HCT116 (cell line): Measurements from ENCODE around the gene UCKL1. TPM values are rescaled to one million over a fixed set of nuclear protein-coding genes. Genes with fewer than 3 reads are reported as not detected.

Experiments
- ATAC-seq: fragments of 200-7000 bp; cut with Tn5 transposase; 2 replicates; pipeline ENCODE4 v1.9.1; 2020; ENCODE audit warnings: mild to moderate bottlenecking, moderate library complexity
- BruUV-seq: library from RNA; stranded (reverse); fragments of 400-500 nt; replicated peaks from 2 replicates; lab custom pipeline; 2021; lab: Mats Ljungman, UMichigan
- CTCF ChIA-PET: fragments of 300-600 bp; sonication (Branson Sonifier 250); formaldehyde crosslinking; loops from one replicate; lab custom pipeline; 2021; ENCODE audit warnings: antibody characterized with exemption; lab: Charles Lee
- POLR2A ChIA-PET: fragments of 300-600, 350-600 bp; sonication (Branson Sonifier 250); formaldehyde crosslinking; loops from one replicate; lab custom pipeline; 2021; ENCODE audit warnings: antibody characterized with exemption; lab: Charles Lee
- RAD21 ChIA-PET, 2 experiments: fragments of 300-600 bp; sonication (Branson Sonifier 250); formaldehyde crosslinking; loops; one replicate each; lab custom pipeline; 2023; ENCODE audit warnings: low total read pairs in 2 of 2; ENCODE audit not compliant: uncharacterized antibody in 2 of 2, unreplicated experiment in 2 of 2, low non-redundant PET in 1 of 2; lab: Charles Lee
- DNase-seq: peaks from one replicate; pipeline ENCODE4 v3.0.0-alpha.2; 2010; ENCODE audit warnings: low read depth, low spot score
- H2AFZ ChIP-seq: fragments of 200-600 bp; shearing (Covaris generic), sonication (generic); 2 replicates; pipeline ENCODE4 v1.6.1; 2017; ENCODE audit warnings: low read depth, mixed run types, mixed read lengths, antibody characterized with exemption, low read length; ENCODE audit not compliant: poor library complexity, severe bottlenecking
- H3K27ac ChIP-seq: 2 replicates; pipeline ENCODE4 v1.5.1; 2012; ENCODE audit warnings: low read depth, low read length
- H3K27me3 ChIP-seq: fragments of 200-600 bp; sonication (generic); 2 replicates; pipeline ENCODE4 v1.6.1; 2016; ENCODE audit warnings: mixed run types, low read length, mixed read lengths; ENCODE audit not compliant: insufficient read depth
- H3K36me3 ChIP-seq, 2 experiments: fragments of 200-500 bp in 1 of 2; fragments of 200-600 bp in 1 of 2; sonication (Bioruptor generic) in 1 of 2; sonication (generic) in 1 of 2; 2 replicates each; pipeline versions ENCODE4 v1.5.1 to v1.6.1; 2014 to 2016; ENCODE audit warnings: low read length in 2 of 2, inconsistent platforms in 1 of 2, mixed read lengths in 1 of 2, mixed run types in 1 of 2; ENCODE audit not compliant: insufficient read depth in 2 of 2, control insufficient read depth in 1 of 2
- H3K4me1 ChIP-seq, 2 experiments: fragments of 200-600 bp in 1 of 2; sonication (generic) in 1 of 2; 2 replicates each; pipeline versions ENCODE4 v1.5.1 to v1.6.1; 2012 to 2017; ENCODE audit warnings: low read length in 2 of 2, inconsistent platforms in 1 of 2, mild to moderate bottlenecking in 1 of 2, mixed read lengths in 1 of 2, mixed run types in 1 of 2, moderate library complexity in 1 of 2; ENCODE audit not compliant: insufficient read depth in 2 of 2, control insufficient read depth in 1 of 2
- H3K4me2 ChIP-seq: fragments of 200-600 bp; sonication (generic); 2 replicates; pipeline ENCODE4 v1.6.1; 2017; ENCODE audit warnings: mixed run types, low read length, mixed read lengths
- H3K4me3 ChIP-seq, 2 experiments: fragments of 200-600 bp in 1 of 2; sonication (generic) in 1 of 2; replicated peaks in 1 of 2; 2 replicates each; pipeline ENCODE4 v1.5.1; 2011 to 2016; ENCODE audit warnings: low read length in 2 of 2, control low read depth in 1 of 2, low read depth in 1 of 2, mild to moderate bottlenecking in 1 of 2, mixed read lengths in 1 of 2, mixed run types in 1 of 2
- H3K79me2 ChIP-seq: fragments of 200-600 bp; sonication (generic); 2 replicates; pipeline ENCODE4 v1.6.1; 2017; ENCODE audit warnings: mild to moderate bottlenecking, mixed run types, low read length, moderate library complexity, mixed read lengths; ENCODE audit not compliant: insufficient read depth
- H3K9ac ChIP-seq: fragments of 200-600 bp; sonication (generic); 2 replicates; pipeline ENCODE4 v1.6.1; 2016; ENCODE audit warnings: low read length, mixed read lengths
- H3K9me2 ChIP-seq: fragments of 200-600 bp; sonication (generic), shearing (Covaris generic); 2 replicates; pipeline ENCODE4 v1.6.1; 2017; ENCODE audit warnings: mixed run types, mild to moderate bottlenecking, moderate library complexity; ENCODE audit not compliant: insufficient read depth
- H3K9me3 ChIP-seq, 2 experiments: fragments of 200-500 bp in 1 of 2; fragments of 200-600 bp in 1 of 2; sonication (Bioruptor generic) in 1 of 2; sonication (generic) in 1 of 2; 2 replicates each; pipeline ENCODE4 v1.6.1; 2014 to 2017; ENCODE audit warnings: low read length in 2 of 2, mixed read lengths in 2 of 2, inconsistent platforms in 1 of 2, low read depth in 1 of 2, mild to moderate bottlenecking in 1 of 2, mixed run types in 1 of 2, moderate library complexity in 1 of 2; ENCODE audit not compliant: control insufficient read depth in 1 of 2, insufficient read depth in 1 of 2
- H4K20me1 ChIP-seq: fragments of 200-600 bp; sonication (generic), shearing (Covaris generic); 2 replicates; pipeline ENCODE4 v1.6.1; 2017; ENCODE audit warnings: mixed run types, mild to moderate bottlenecking, moderate library complexity; ENCODE audit not compliant: insufficient read depth
- CBX3 ChIP-seq: IDR thresholded peaks from 2 replicates; pipeline ENCODE4 v1.6.1; 2012; ENCODE audit warnings: low read depth
- CEBPB ChIP-seq: IDR thresholded peaks from 2 replicates; pipeline ENCODE4 v1.6.1; 2012; ENCODE audit warnings: low read depth
- ELF1 ChIP-seq: IDR thresholded peaks from 2 replicates; pipeline ENCODE4 v1.6.1; 2012; ENCODE audit warnings: low read depth, borderline replicate concordance
- EZH2 ChIP-seq: fragments of 200-600 bp; sonication (generic); IDR thresholded peaks from 2 replicates; pipeline ENCODE4 v1.6.1; 2017; ENCODE audit warnings: antibody characterized with exemption, mixed run types
- FOSL1 ChIP-seq: IDR thresholded peaks from 2 replicates; pipeline ENCODE4 v1.6.1; 2012; ENCODE audit warnings: low read depth
- POLR2AphosphoS5 ChIP-seq: IDR thresholded peaks from 2 replicates; pipeline ENCODE4 v1.6.1; 2011; ENCODE audit warnings: mild to moderate bottlenecking, low read depth, low read length, moderate library complexity
- SP1 ChIP-seq: IDR thresholded peaks from 2 replicates; pipeline ENCODE4 v1.6.1; 2012; ENCODE audit warnings: low read depth
- intact Hi-C: fragments of 100-400 bp; cut with micrococcal nuclease; formaldehyde crosslinking; loops from 2 replicates; pipeline ENCODE4 v1.10.0; 2022
- total RNA-seq: library from RNA; stranded (reverse); gene quantifications from one replicate; pipeline ENCODE4 v1.2.1, GENCODE V29; 2021; ENCODE audit not compliant: unreplicated experiment

Gene UCKL1
- total RNA-seq, 1 experiment from 2014 or later = 54.2 TPM

DNA sequence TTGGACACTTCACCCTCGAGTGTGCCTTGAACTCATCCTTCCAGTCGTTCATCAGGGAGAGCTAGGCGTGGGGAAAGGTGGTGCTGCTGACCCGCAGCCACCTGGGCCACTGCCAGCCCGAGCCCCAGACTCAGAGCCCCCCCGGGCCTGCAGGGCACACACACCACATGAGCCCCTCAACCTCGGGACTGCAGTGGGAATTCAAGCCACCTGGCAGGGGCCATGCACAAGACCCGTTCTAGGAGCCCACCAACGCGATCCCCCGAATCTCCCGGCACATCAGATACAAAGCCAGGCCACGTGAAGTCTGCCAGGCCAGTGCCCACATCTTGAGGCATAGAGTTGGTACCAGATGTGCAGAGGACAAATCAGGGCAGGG lies 10.7 kb upstream of the UCKL1 start:
- H3K9ac ChIP-seq = no peak overlapping the region
- H3K27ac ChIP-seq = no peak overlapping the region
- no peaks in the 10 kb centered on the region for H3K27me3 ChIP-seq
- H2AFZ ChIP-seq = no peak overlapping the region
- H3K79me2 ChIP-seq = peaks cover 4% of the 10 kb centered on the region; the same call in 1 of the 2 replicates
- POLR2A ChIA-PET = interaction anchor here (1.2 kb wide), 1 partner anchor 9 kb away, joined by 5 read pairs; no protein-coding TSS in a partner anchor
- no peak overlapping the region for H3K4me3 ChIP-seq
- DNase-seq = no peak
- H3K9me2 ChIP-seq = no peaks in the 10 kb centered on the region
- peaks cover 15 to 20% of the 10 kb centered on the region in 2 experiments; a peak in 3 of 4 replicates for H3K4me1 ChIP-seq
- intact Hi-C loops = no loop called here
- TF ChIP-seq CEBPB (no peak), SP1 (no peak)
- TF ChIP-seq, all 23 proteins: peak for 0
- BruUV-seq = no TSS peak
- ATAC-seq = no peak
- Histone ChIP-seq H3K4me2 (no peak overlapping the region), H3K36me3 (peaks cover 0 to 5% of the 10 kb centered on the region in 2 experiments; a peak in 2 of 4 replicates), H3K9me3 (no peaks in the 10 kb centered on the region), H4K20me1 (no peaks in the 10 kb centered on the region)
- CTCF ChIA-PET = no interaction called here
- RAD21 ChIA-PET = no interaction called here

DNA sequence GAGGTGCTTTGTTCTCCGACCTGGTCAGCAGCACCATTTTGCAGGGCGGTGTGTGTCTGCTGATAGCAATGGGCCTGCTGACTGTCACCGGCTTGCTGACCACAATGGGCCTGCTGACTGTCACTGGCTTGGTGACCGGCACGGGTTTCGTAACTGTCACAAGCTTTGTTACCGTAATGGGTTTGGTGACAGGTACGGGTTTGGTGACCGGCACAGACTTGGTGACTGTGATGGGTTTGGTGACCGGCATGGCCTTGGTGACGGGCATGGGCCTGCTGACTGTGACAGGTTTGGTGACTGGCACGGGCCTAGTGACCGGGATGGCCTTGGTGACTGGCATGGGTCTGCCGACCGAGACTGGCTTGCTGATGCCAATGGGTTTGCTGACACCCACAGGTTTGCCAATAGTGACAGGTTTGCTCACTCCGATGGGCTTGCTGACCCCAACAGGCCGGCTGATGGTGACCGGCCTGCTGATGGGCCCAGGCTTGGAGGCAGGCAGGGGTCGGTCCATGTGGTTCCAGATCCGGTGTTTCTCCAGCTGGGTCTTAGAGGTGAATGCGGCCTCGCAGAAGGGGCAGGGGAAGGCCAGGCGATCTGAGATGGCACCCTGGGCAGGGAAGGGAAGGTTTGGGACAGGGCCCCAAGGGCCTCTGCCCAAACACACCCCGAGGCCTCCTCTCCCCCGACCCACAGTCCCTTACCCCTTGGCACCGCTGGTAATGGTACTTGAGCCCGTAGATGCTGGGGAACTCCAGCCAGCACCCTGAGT lies 10.1 kb upstream of the UCKL1 start:
- intact Hi-C loops = no loop called here
- TF ChIP-seq ELF1 (no peak), EZH2 (no peak), CBX3 (no peak), FOSL1 (no peak), POLR2AphosphoS5 (no peak), SP1 (no peak)
- TF ChIP-seq, all 23 proteins: peak for 0
- Histone ChIP-seq H3K27ac (no peak overlapping the region), H3K9ac (no peak overlapping the region), H3K9me3 (no peaks in the 10 kb centered on the region), H3K27me3 (no peaks in the 10 kb centered on the region), H3K79me2 (peaks cover 4% of the 10 kb centered on the region; the same call in 1 of the 2 replicates), H3K4me1 (peaks cover 15 to 20% of the 10 kb centered on the region in 2 experiments; a peak in 3 of 4 replicates), H4K20me1 (no peaks in the 10 kb centered on the region), H3K4me2 (no peak overlapping the region), H2AFZ (no peak overlapping the region), H3K4me3 (no peak overlapping the region), H3K9me2 (no peaks in the 10 kb centered on the region), H3K36me3 (peaks cover 0 to 5% of the 10 kb centered on the region in 2 experiments; a peak in 2 of 4 replicates)
- BruUV-seq = no TSS peak
- POLR2A ChIA-PET = no interaction called here
- RAD21 ChIA-PET = no interaction called here
- ATAC-seq (no peak), DNase-seq (no peak)
- CTCF ChIA-PET = no interaction called here
